Upper lobe of left lung (tissue), 4 donors: ENCODE measurements around the gene SERPINB11.
"Not testable (repeated sequence)": the region's sequence is repeated elsewhere in the genome, so short reads cannot be mapped to it uniquely, and the experiment has no call there.

Source experiments
- POLR2A ChIP-seq, 4 donors: fragments of 450-650 bp; IDR thresholded peaks; one replicate each; pipeline ENCODE4 v1.5.1; 2016 to 2017; ENCODE audit warnings: antibody characterized with exemption in 4 of 4, mild to moderate bottlenecking in 2 of 4
- POLR2AphosphoS5 ChIP-seq, 2 donors: sonication (generic); formaldehyde crosslinking; IDR thresholded peaks; one replicate each; pipeline ENCODE4 v1.5.1; 2017; ENCODE audit warnings: antibody characterized with exemption in 2 of 2
- TF ChIP-seq, protein P1 (sequence below), 6 experiments: fragments of 450-650 bp in 4 of 6; fragments of 200-600 bp in 2 of 6; sonication (generic) in 2 of 6; IDR thresholded peaks; one replicate each; pipeline ENCODE4 v1.5.1; 2016 to 2019; ENCODE audit warnings: antibody characterized with exemption in 6 of 6

DNA sequence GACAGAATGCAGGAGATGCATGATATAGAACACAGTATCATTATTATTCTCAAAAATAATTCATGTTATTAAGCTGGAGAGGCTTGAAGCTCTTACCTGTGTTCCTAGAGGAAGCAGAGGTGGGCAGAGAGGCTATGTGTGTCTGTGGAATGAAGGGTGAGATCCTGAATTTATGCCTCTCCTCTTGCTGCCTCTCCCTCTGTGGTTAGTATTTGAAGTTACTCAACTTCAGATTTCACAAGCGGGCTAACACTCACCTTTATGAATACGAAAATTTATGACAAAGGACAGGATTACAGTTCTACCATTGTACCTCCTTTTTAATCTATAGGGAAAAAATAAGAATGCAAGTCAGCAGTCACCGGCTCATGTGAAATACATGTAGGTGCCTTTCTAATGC, 41.0 kb upstream of the SERPINB11 start, which contains the start of gene SERPINB3:
- TF ChIP-seq, protein P1, sequence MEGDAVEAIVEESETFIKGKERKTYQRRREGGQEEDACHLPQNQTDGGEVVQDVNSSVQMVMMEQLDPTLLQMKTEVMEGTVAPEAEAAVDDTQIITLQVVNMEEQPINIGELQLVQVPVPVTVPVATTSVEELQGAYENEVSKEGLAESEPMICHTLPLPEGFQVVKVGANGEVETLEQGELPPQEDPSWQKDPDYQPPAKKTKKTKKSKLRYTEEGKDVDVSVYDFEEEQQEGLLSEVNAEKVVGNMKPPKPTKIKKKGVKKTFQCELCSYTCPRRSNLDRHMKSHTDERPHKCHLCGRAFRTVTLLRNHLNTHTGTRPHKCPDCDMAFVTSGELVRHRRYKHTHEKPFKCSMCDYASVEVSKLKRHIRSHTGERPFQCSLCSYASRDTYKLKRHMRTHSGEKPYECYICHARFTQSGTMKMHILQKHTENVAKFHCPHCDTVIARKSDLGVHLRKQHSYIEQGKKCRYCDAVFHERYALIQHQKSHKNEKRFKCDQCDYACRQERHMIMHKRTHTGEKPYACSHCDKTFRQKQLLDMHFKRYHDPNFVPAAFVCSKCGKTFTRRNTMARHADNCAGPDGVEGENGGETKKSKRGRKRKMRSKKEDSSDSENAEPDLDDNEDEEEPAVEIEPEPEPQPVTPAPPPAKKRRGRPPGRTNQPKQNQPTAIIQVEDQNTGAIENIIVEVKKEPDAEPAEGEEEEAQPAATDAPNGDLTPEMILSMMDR (IDR thresholded peaks at IDR 0.05), result not testable (repeated sequence)
- TF ChIP-seq POLR2A, POLR2AphosphoS5 (IDR thresholded peaks at IDR 0.05): not testable (repeated sequence)
